Neural cell (in vitro differentiated cells): ENCODE results near the gene TPP1. TPM values are rescaled to one million over a fixed set of nuclear protein-coding genes. Genes with fewer than 3 reads are reported as not detected.

Experiments
- H2AFZ ChIP-seq: fragments of 200-600, 300-800 bp; sonication (generic), shearing (Covaris generic); 2 replicates; pipeline ENCODE4 v1.6.0; 2014; ENCODE audit warnings: low read depth, mild to moderate bottlenecking, antibody characterized with exemption, low read length, moderate library complexity
- H3F3A ChIP-seq: fragments of 200-600 bp; shearing (Covaris generic); 2 replicates; pipeline ENCODE4 v1.6.1; 2016; ENCODE audit warnings: mild to moderate bottlenecking, moderate library complexity, mixed read lengths, antibody characterized with exemption, low read length; ENCODE audit not compliant: insufficient read depth, poor library complexity, severe bottlenecking
- H3K27ac ChIP-seq: fragments of 200-600, 300-800 bp; sonication (generic), shearing (Covaris generic); 2 replicates; pipeline ENCODE4 v1.5.1; 2014; ENCODE audit warnings: mild to moderate bottlenecking, low read length, moderate library complexity
- H3K27me3 ChIP-seq: fragments of 300-800, 200-600 bp; sonication (generic), shearing (Covaris generic); 2 replicates; pipeline ENCODE4 v1.6.0; 2014; ENCODE audit warnings: mild to moderate bottlenecking, low read depth, low read length, moderate library complexity; ENCODE audit not compliant: insufficient read depth
- H3K36me3 ChIP-seq: fragments of 300-800, 200-600 bp; sonication (generic), shearing (Covaris generic); 2 replicates; pipeline ENCODE4 v1.5.1; 2014; ENCODE audit warnings: mild to moderate bottlenecking, antibody characterized with exemption, low read length, moderate library complexity; ENCODE audit not compliant: insufficient read depth
- H3K4me2 ChIP-seq: fragments of 300-800, 200-600 bp; sonication (generic), shearing (Covaris generic); 2 replicates; pipeline ENCODE4 v1.6.0; 2014; ENCODE audit warnings: mild to moderate bottlenecking, low read length
- H3K4me3 ChIP-seq: fragments of 300-800, 200-600 bp; sonication (generic), shearing (Covaris generic); 2 replicates; pipeline ENCODE4 v1.5.1; 2014; ENCODE audit warnings: mild to moderate bottlenecking, low read length, moderate library complexity
- H3K79me2 ChIP-seq: fragments of 200-600 bp; shearing (Covaris generic); replicated peaks from 2 replicates; pipeline ENCODE4 v1.6.0; 2014; ENCODE audit warnings: mild to moderate bottlenecking, low read length, moderate library complexity; ENCODE audit not compliant: insufficient read depth
- H3K9ac ChIP-seq: fragments of 300-800, 200-600 bp; sonication (generic), shearing (Covaris generic); 2 replicates; pipeline ENCODE4 v1.6.1; 2016; ENCODE audit warnings: mild to moderate bottlenecking, low read length, mixed read lengths
- H3K9me2 ChIP-seq: fragments of 200-600 bp; shearing (Covaris generic); 2 replicates; pipeline ENCODE4 v1.6.1; 2016; ENCODE audit warnings: mild to moderate bottlenecking, low read length, mixed read lengths; ENCODE audit not compliant: insufficient read depth
- H3K9me3 ChIP-seq: fragments of 200-600, 300-800 bp; sonication (generic), shearing (Covaris generic); 2 replicates; pipeline ENCODE4 v1.6.1; 2016; ENCODE audit warnings: mild to moderate bottlenecking, mixed run types, low read length, moderate library complexity, mixed read lengths
- H4K20me1 ChIP-seq: fragments of 200-600 bp; shearing (Covaris generic); 2 replicates; pipeline ENCODE4 v1.6.1; 2016; ENCODE audit warnings: mild to moderate bottlenecking, mixed run types; ENCODE audit not compliant: insufficient read depth
- EP300 ChIP-seq: fragments of 450-650 bp; conservative IDR thresholded peaks from 2 replicates; pipeline ENCODE4 v1.6.1; 2014; ENCODE audit warnings: antibody characterized with exemption, mild to moderate bottlenecking, moderate library complexity; ENCODE audit not compliant: poor library complexity, severe bottlenecking
- EZH2 ChIP-seq: fragments of 200-600, 300-800 bp; shearing (Covaris generic), sonication (generic); IDR thresholded peaks from 2 replicates; pipeline ENCODE4 v1.6.1; 2014; ENCODE audit warnings: antibody characterized with exemption, low read length, borderline replicate concordance, mild to moderate bottlenecking; ENCODE audit not compliant: insufficient read depth, poor library complexity, severe bottlenecking
- MXI1 ChIP-seq: fragments of 450-650 bp; conservative IDR thresholded peaks from 2 replicates; pipeline ENCODE4 v1.6.1; 2014; ENCODE audit warnings: antibody characterized with exemption, mild to moderate bottlenecking; ENCODE audit not compliant: poor library complexity, severe bottlenecking
- POLR2AphosphoS5 ChIP-seq: IDR thresholded peaks from 2 replicates; pipeline ENCODE4 v1.6.1; 2012
- RAD21 ChIP-seq: fragments of 450-650 bp; conservative IDR thresholded peaks from 2 replicates; pipeline ENCODE4 v1.6.1; 2014; ENCODE audit warnings: antibody characterized with exemption, mild to moderate bottlenecking, moderate library complexity
- SMC3 ChIP-seq: fragments of 450-650 bp; conservative IDR thresholded peaks from 2 replicates; pipeline ENCODE4 v1.6.1; 2014; ENCODE audit warnings: antibody characterized with exemption, mild to moderate bottlenecking, moderate library complexity; ENCODE audit not compliant: poor library complexity
- TAF1 ChIP-seq: IDR thresholded peaks from 2 replicates; pipeline ENCODE4 v1.6.1; 2012; ENCODE audit warnings: low read depth
- polyA plus RNA-seq: library from polyadenylated mRNA; depleted of rRNA; stranded (reverse); fragments of >200 nt; gene quantifications from 2 replicates; pipeline ENCODE4 v1.2.3, GENCODE V29; 2014
- TF ChIP-seq, protein P1 (sequence below): fragments of 450-650 bp; IDR thresholded peaks from 2 replicates; pipeline ENCODE4 v1.5.1; 2014; ENCODE audit warnings: antibody characterized with exemption, mild to moderate bottlenecking, moderate library complexity; ENCODE audit not compliant: poor library complexity, severe bottlenecking
- TF ChIP-seq, protein P2 (sequence below): IDR thresholded peaks from 2 replicates; pipeline ENCODE4 v1.6.1; 2012; ENCODE audit warnings: borderline replicate concordance

TPP1 gene
- polyA plus RNA-seq, 1 donor from 2014 or later: 3.8 TPM

DNA sequence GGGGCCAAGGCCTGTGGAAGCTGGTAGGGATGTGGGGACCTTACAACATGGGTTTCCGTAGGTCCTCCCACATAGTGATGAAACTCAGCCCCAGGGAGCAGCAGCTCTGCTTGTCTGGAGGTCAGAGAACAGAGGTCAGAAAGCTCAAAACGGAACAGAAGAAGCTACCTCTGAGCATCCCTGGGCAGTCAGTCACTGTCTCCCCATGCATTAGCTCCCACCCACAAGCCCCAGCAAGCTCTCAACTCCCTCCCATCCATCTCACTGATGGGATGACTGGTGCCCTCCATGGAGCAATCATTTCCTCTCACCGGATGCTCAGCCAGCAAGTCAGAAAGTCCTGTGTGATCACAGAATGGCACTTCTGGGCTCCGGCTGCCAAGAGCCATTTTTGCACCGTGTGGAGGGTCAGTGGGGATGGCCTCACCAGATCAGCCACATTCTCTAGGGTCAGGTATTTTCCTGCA is 1.9 kb downstream of the TPP1 start:
- TF ChIP-seq EP300 (no peak), EZH2 (no peak), MXI1 (no peak), RAD21 (no peak), TAF1 (no peak), SMC3 (no peak)
- TF ChIP-seq, protein P1, sequence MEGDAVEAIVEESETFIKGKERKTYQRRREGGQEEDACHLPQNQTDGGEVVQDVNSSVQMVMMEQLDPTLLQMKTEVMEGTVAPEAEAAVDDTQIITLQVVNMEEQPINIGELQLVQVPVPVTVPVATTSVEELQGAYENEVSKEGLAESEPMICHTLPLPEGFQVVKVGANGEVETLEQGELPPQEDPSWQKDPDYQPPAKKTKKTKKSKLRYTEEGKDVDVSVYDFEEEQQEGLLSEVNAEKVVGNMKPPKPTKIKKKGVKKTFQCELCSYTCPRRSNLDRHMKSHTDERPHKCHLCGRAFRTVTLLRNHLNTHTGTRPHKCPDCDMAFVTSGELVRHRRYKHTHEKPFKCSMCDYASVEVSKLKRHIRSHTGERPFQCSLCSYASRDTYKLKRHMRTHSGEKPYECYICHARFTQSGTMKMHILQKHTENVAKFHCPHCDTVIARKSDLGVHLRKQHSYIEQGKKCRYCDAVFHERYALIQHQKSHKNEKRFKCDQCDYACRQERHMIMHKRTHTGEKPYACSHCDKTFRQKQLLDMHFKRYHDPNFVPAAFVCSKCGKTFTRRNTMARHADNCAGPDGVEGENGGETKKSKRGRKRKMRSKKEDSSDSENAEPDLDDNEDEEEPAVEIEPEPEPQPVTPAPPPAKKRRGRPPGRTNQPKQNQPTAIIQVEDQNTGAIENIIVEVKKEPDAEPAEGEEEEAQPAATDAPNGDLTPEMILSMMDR: no peak
- TF ChIP-seq, protein P2, sequence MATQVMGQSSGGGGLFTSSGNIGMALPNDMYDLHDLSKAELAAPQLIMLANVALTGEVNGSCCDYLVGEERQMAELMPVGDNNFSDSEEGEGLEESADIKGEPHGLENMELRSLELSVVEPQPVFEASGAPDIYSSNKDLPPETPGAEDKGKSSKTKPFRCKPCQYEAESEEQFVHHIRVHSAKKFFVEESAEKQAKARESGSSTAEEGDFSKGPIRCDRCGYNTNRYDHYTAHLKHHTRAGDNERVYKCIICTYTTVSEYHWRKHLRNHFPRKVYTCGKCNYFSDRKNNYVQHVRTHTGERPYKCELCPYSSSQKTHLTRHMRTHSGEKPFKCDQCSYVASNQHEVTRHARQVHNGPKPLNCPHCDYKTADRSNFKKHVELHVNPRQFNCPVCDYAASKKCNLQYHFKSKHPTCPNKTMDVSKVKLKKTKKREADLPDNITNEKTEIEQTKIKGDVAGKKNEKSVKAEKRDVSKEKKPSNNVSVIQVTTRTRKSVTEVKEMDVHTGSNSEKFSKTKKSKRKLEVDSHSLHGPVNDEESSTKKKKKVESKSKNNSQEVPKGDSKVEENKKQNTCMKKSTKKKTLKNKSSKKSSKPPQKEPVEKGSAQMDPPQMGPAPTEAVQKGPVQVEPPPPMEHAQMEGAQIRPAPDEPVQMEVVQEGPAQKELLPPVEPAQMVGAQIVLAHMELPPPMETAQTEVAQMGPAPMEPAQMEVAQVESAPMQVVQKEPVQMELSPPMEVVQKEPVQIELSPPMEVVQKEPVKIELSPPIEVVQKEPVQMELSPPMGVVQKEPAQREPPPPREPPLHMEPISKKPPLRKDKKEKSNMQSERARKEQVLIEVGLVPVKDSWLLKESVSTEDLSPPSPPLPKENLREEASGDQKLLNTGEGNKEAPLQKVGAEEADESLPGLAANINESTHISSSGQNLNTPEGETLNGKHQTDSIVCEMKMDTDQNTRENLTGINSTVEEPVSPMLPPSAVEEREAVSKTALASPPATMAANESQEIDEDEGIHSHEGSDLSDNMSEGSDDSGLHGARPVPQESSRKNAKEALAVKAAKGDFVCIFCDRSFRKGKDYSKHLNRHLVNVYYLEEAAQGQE: no peak
- Histone ChIP-seq H3K36me3 (no peaks in the 10 kb centered on the region), H2AFZ (no peak overlapping the region), H3K9me2 (no peaks in the 10 kb centered on the region), H3K9ac (no peak overlapping the region), H3F3A (peaks cover 4% of the 10 kb centered on the region), H4K20me1 (no peaks in the 10 kb centered on the region), H3K9me3 (no peaks in the 10 kb centered on the region), H3K27ac (no peak overlapping the region), H3K27me3 (no peaks in the 10 kb centered on the region), H3K79me2 (no peaks in the 10 kb centered on the region), H3K4me3 (no peak overlapping the region), H3K4me2 (no peak overlapping the region)

- Histone ChIP-seq H4K20me1 (no peaks in the 10 kb centered on the region), H3K9me3 (no peaks in the 10 kb centered on the region), H2AFZ (no peak overlapping the region), H3K4me3 (no peak overlapping the region), H3K9me2 (no peaks in the 10 kb centered on the region), H3K27ac (no peak overlapping the region), H3K27me3 (no peaks in the 10 kb centered on the region), H3K36me3 (no peaks in the 10 kb centered on the region), H3F3A (peaks cover 4% of the 10 kb centered on the region), H3K9ac (no peak overlapping the region), H3K79me2 (no peaks in the 10 kb centered on the region), H3K4me2 (no peak overlapping the region)
- TF ChIP-seq EP300: no peak
- no peak for TF ChIP-seq SMC3
- TF ChIP-seq, protein P2: no peak
- TF ChIP-seq EZH2: no peak
- TF ChIP-seq POLR2AphosphoS5: no peak
- TF ChIP-seq TAF1: no peak
- TF ChIP-seq, protein P1: no peak
- no peak for TF ChIP-seq MXI1
- no peak for TF ChIP-seq RAD21
These were observed 2.5 kb downstream of the TPP1 start for GRCh38 chr11:6616596-6617250.
